Measurements from ENCODE around the gene LHX4.

DNA sequence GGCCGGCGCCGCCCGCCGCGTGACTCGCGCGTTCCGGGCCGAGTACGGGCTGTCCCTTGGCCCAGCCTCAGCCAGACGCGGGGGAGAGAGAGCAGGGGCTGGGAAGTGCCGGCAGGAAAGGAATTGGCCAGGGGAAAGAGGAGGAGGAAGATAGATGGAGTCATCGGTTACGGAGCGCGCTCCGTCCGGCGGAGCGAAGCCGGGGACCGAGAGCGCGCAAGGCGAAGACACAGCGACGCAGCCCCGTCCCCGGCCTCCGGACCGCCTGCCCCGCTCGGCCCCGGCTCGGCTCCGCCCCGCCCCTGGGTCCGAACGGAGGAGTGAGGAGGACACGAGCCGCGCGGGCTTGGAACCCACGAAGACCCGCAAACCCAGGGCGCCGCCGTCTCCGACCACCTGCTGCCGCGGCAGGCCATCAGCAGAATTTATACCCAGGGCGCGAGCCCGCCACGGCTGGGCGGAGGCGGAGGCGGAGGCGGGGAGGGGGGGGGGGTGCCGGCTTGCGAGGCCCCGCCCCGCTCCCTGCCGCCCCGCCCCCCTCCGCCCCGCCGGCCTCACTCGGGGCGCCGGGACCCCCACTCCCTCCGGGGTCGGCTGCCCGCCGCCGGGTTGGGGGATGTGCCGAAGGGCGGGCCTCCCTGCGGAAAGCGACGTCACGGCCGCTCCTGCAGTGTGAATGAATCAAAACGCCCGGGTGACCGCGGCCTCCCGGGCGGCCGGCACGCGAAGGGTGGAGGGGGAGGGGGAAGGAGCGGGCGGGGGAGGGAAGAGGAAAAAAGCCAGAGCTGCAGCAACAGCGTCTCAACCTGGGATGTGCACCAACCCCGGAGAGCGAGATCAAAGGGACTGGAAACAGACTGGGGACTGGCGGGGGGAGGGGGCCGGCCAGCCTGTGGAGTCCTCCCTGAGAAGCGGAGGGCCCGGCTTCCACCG lies at the start of gene LHX4:
- TF ChIP-seq, protein P1, sequence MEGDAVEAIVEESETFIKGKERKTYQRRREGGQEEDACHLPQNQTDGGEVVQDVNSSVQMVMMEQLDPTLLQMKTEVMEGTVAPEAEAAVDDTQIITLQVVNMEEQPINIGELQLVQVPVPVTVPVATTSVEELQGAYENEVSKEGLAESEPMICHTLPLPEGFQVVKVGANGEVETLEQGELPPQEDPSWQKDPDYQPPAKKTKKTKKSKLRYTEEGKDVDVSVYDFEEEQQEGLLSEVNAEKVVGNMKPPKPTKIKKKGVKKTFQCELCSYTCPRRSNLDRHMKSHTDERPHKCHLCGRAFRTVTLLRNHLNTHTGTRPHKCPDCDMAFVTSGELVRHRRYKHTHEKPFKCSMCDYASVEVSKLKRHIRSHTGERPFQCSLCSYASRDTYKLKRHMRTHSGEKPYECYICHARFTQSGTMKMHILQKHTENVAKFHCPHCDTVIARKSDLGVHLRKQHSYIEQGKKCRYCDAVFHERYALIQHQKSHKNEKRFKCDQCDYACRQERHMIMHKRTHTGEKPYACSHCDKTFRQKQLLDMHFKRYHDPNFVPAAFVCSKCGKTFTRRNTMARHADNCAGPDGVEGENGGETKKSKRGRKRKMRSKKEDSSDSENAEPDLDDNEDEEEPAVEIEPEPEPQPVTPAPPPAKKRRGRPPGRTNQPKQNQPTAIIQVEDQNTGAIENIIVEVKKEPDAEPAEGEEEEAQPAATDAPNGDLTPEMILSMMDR (IDR thresholded peaks at IDR 0.05): no peak
- TF ChIP-seq POLR2A (IDR thresholded peaks at IDR 0.05): no peak

Measured in tibial nerve (tissue), 3 donors.